Neural crest cell (in vitro differentiated cells): ENCODE results near the gene MSH4. TPM values are rescaled to one million over a fixed set of nuclear protein-coding genes. Genes with fewer than 3 reads are reported as not detected.

Experiments
- DNase-seq: peaks from one replicate; pipeline ENCODE4 v3.0.0; 2021; ENCODE audit warnings: low read depth, mixed read lengths, low spot score
- H3K27ac Mint-ChIP-seq: one replicate; pipeline ENCODE4 v1.8.0; 2021; ENCODE audit warnings: mild to moderate bottlenecking, mixed read lengths; ENCODE audit not compliant: unreplicated experiment
- H3K27me3 Mint-ChIP-seq: 2 replicates; pipeline ENCODE4 v1.8.0; 2021; ENCODE audit warnings: low read depth, mild to moderate bottlenecking, mixed read lengths
- H3K36me3 Mint-ChIP-seq: 2 replicates; pipeline ENCODE4 v1.8.0; 2021; ENCODE audit warnings: low read depth, mild to moderate bottlenecking, mixed read lengths
- H3K4me1 Mint-ChIP-seq: 2 replicates; pipeline ENCODE4 v1.8.0; 2021; ENCODE audit warnings: mixed read lengths
- H3K4me3 Mint-ChIP-seq: one replicate; pipeline ENCODE4 v1.8.0; 2021; ENCODE audit warnings: mild to moderate bottlenecking, mixed read lengths
- H3K9me3 Mint-ChIP-seq: 2 replicates; pipeline ENCODE4 v1.8.0; 2021; ENCODE audit warnings: mixed read lengths
- total RNA-seq: library from RNA; stranded (reverse); gene quantifications from 2 replicates; pipeline ENCODE4 v1.2.1, GENCODE V29; 2021
- TF ChIP-seq, protein P1 (sequence below): fragments of 200-600 bp; sonication (generic); conservative IDR thresholded peaks from 2 replicates; pipeline ENCODE4 v1.5.0; 2021; ENCODE audit warnings: antibody characterized with exemption, mild to moderate bottlenecking

The MSH4 gene
- total RNA-seq, 1 donor from 2014 or later, result 0.56 TPM

DNA sequence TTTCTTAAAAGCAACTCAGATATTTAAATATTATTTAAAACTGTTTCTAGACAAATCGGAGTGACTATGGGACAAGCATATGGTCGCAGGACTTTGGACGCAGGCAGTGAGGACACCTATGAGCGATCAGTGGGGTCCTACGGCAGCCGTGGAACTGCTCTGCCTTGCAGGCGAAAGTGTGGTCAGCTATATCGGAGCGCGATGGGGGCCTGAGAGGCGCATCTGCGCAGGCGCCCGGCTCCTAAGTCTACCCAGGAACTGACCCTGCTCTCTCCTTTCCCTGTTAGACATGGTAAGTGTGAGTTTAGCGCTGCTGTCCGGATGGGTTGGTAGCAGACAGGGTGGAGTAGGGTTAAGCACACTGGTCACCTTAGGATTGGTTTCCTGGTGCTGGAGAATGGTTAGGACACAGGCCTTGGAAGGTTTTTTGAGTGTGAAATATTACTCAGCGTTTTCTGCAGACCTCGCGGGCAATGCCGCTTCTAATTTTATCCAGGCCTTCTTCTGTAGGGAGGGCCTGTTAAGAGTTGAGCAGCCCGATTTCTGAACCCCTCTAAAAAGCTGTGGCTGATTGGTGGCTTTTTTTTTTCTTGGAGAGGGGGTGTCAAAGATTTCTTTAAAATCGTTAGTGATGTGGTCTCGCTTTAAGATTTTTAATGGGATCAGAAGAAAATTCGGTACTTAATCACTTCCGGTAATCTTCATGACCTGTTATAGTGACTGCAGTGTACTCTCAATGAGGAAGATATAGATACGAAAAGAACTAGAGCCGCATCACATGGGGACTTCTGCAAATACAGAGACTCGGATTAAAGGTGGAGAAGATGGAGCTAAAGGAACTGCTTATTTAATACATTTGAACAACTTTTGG lies 10.5 kb upstream of the MSH4 start, which contains the start of gene RABGGTB:
TSS of gene RABGGTB (plus strand) at position 274 of the 871 bp plus-strand sequence. CDS start at position 290, 16 bp downstream.
- Mint-ChIP-seq H3K36me3 (peaks cover 25% of the 10 kb centered on the region), H3K4me3 (peak within 1 kb of the TSS; percentile 99), H3K9me3 (peaks cover 4% of the 10 kb centered on the region), H3K27ac (peak within 1 kb of the TSS; percentile 98), H3K4me1 (peaks cover 54% of the 10 kb centered on the region), H3K27me3 (peaks cover 4% of the 10 kb centered on the region)
- peak; percentile 96 for DNase-seq
- TF ChIP-seq, protein P1, sequence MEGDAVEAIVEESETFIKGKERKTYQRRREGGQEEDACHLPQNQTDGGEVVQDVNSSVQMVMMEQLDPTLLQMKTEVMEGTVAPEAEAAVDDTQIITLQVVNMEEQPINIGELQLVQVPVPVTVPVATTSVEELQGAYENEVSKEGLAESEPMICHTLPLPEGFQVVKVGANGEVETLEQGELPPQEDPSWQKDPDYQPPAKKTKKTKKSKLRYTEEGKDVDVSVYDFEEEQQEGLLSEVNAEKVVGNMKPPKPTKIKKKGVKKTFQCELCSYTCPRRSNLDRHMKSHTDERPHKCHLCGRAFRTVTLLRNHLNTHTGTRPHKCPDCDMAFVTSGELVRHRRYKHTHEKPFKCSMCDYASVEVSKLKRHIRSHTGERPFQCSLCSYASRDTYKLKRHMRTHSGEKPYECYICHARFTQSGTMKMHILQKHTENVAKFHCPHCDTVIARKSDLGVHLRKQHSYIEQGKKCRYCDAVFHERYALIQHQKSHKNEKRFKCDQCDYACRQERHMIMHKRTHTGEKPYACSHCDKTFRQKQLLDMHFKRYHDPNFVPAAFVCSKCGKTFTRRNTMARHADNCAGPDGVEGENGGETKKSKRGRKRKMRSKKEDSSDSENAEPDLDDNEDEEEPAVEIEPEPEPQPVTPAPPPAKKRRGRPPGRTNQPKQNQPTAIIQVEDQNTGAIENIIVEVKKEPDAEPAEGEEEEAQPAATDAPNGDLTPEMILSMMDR, result no peak

DNA sequence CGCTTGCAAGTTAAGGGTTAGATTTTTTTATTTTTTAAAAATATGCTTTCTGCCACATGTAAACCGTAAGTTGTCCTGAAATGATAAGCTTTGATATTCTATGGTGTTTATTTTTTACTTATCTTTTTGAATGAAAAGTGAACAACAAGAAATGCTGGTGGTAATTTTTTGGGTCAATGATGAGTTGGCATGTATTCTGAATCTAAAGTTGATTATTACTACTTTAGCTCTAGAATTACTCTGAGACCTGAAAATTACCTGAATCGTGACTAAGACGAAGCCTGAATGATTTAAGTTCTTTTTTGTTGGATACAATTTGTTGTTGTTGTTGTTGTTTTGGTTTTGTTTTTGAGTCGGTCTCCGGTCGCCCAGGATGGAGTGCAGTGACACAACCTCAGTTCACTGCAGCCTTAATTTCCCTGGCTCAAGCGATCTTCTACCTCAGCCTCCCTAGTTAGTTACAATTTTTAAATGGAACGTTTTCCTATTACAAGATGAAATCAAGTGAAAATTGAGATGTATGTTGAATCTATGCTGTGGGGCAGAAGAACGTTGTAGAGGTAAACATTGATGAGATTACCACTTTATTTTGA lies 9.7 kb upstream of the MSH4 start:
- TF ChIP-seq, protein P1, result no peak
- peaks cover 61% of the 10 kb centered on the region for H3K4me1 Mint-ChIP-seq
- no peaks in the 10 kb centered on the region for H3K9me3 Mint-ChIP-seq
- H3K27ac Mint-ChIP-seq, result peak overlapping the region; percentile 98
- DNase-seq, result no peak
- peaks cover 28% of the 10 kb centered on the region for H3K36me3 Mint-ChIP-seq
- H3K4me3 Mint-ChIP-seq, result peak overlapping the region; percentile 99
- no peaks in the 10 kb centered on the region for H3K27me3 Mint-ChIP-seq

DNA sequence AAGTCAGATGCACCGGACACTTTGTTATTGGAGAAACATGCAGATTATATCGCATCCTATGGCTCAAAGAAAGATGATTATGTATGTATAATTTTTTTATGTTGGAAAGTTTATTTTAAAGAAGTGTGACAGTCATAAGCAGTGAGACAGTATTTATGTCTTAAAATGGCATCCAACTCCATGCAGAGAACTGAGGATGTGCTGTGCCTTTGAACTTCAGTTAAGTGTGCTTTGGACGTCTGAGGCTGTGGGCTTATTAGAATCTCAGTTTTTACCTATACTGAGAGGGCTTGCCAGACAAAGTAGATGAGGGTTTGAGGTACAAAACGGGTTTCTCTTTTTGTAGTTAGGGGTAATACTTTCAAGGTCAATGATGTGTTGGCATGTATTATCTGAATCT lies 9.2 kb upstream of the MSH4 start:
- peaks cover 65% of the 10 kb centered on the region for H3K4me1 Mint-ChIP-seq
- H3K27me3 Mint-ChIP-seq, result no peaks in the 10 kb centered on the region
- H3K4me3 Mint-ChIP-seq, result peak overlapping the region; percentile 99
- TF ChIP-seq, protein P1, result no peak
- H3K27ac Mint-ChIP-seq, result peak overlapping the region; percentile 75
- H3K9me3 Mint-ChIP-seq, result no peaks in the 10 kb centered on the region
- H3K36me3 Mint-ChIP-seq, result peaks cover 31% of the 10 kb centered on the region
- no peak for DNase-seq

DNA sequence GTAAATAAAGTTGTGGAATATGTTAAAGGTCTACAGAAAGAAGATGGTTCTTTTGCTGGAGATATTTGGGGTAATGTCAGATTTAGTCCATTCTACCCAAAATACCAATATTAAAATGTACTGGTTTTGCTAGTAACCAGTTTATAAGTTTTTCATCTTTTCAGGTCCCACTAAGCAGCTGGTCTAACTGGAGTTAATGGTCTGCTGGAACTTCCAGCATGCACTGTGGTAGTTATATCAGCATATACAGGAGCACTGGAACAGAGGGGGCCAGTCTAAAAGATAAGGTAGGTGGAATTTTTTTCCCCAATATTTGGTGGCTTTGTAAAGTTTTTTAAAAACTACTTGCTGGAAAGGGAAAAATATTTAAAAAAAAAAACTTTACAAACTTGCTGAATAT lies 6.7 kb upstream of the MSH4 start:
- no peak for DNase-seq
- H3K27me3 Mint-ChIP-seq, result no peaks in the 10 kb centered on the region
- peak overlapping the region; percentile 6 for H3K27ac Mint-ChIP-seq
- H3K4me3 Mint-ChIP-seq, result peak overlapping the region; percentile 99
- TF ChIP-seq, protein P1, result no peak
- peaks cover 69% of the 10 kb centered on the region for H3K4me1 Mint-ChIP-seq
- no peaks in the 10 kb centered on the region for H3K9me3 Mint-ChIP-seq
- H3K36me3 Mint-ChIP-seq, result peaks cover 40% of the 10 kb centered on the region

DNA sequence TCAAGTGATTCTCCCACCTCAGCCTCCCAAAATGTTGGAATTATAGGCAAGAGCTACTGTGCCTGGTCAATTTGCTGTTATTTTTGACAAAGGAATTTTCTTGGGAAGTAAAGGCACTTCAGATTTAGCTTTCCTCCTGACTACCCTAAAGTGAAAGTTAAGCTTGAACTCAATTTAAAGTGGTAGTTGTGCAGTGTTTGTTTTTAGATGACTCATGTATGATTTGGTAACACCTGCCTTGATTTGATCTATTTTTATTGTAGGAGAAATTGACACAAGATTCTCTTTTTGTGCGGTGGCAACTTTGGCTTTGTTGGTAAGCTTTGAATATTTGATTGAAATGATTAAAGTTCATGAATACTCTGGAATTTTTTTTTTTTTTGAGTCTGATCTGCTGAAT lies 5.7 kb upstream of the MSH4 start:
- TF ChIP-seq, protein P1, result no peak
- no peak overlapping the region for H3K27ac Mint-ChIP-seq
- peaks cover 42% of the 10 kb centered on the region for H3K36me3 Mint-ChIP-seq

More for the DNA sequence above, 5.7 kb upstream of the MSH4 start:
- H3K9me3 Mint-ChIP-seq, result no peaks in the 10 kb centered on the region
- H3K4me3 Mint-ChIP-seq, result peak overlapping the region; percentile 99
- H3K4me1 Mint-ChIP-seq, result peaks cover 62% of the 10 kb centered on the region
- no peaks in the 10 kb centered on the region for H3K27me3 Mint-ChIP-seq
- no peak for DNase-seq
